Inflammatory macrophage treated with lipopolysaccharide for 1 hour (primary cell): ENCODE measurements around the gene DNAJB2.
"Not testable (repeated sequence)": the region's sequence is repeated elsewhere in the genome, so short reads cannot be mapped to it uniquely, and the experiment has no call there.

Experiments used
- DNase-seq, 2 donors: peaks; one replicate each; pipeline ENCODE4 v3.0.0-alpha.2; 2020 to 2022

Gene DNAJB2

DNA sequence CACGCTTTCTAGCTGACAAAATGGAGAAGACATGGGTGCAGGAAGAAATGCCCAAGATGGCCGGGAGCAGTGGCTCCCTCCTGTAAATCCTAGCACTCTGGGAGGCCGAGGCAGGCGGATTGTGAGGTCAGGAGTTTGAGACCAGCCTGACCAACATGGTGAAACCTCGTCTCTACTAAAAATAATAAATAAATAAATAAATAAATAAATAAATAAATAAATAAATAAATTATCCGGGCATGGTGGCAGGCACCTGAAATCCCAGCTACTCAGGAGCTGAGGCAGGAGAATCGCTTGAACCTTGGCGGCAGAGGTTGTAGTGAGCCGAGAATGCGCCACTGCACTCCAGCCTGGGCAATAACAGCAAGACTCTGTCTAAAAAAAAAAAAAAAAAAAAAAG lies 20.2 kb upstream of the DNAJB2 start:
- not testable (repeated sequence) for DNase-seq

DNA sequence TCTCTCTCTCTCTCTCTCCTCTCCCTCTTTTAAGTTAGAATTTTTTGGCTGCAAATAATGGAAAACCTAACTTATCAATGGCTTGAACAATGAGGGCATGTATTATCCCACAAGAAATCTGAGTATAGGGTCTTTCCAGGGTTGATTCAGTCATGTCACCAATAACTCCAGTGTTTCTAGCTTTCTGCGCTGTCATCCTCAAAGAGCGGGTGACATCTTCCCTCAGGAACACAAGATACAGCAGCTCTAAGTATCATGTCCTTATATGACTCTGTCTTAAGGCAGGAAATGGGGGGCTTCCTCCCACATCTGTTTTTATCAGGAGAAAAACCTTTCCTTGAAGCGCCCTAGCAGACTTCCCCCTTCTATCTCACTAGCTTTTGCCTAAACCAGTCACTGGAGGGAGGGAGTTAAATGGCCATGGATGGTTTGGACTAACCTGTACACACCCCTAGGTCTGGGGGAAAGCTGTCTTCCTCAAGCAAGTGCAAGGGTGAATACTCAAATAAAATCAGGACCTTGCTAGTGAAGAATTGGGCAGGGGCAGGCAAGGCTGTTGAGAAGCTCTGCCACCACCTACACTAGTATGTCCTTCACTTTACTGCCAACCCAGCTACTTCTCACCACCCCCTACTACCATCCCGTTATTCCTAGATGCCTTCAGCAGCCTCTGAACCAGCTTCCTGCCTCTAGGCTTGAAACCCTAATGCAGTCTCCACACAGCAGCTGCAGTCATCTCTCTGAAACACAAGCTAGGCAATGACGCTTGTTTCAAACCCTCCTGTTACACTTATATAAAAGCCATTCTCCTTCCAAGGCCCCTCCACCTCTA lies 17.9 kb upstream of the DNAJB2 start:
- no peak for DNase-seq

DNA sequence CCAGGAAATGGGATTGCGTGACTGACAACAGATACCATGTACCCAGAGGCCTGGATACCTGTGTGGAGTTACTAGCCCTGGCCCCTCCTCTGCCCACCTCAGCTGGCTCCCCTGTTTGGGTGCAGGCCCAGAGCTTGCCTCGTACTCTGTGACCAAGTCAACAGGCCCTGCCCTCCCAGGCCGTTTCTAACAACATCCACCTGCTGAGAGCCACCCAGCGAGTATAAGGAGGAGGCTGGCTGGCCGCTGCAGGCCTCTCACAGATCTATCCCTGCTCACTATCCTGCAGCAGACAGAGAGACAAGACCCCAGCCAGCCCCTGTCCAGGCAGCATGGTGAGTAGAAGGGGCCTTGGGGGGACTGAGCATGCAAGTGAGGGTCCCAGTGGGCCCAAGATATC lies 12.9 kb upstream of the DNAJB2 start:
- DNase-seq: no peak

DNA sequence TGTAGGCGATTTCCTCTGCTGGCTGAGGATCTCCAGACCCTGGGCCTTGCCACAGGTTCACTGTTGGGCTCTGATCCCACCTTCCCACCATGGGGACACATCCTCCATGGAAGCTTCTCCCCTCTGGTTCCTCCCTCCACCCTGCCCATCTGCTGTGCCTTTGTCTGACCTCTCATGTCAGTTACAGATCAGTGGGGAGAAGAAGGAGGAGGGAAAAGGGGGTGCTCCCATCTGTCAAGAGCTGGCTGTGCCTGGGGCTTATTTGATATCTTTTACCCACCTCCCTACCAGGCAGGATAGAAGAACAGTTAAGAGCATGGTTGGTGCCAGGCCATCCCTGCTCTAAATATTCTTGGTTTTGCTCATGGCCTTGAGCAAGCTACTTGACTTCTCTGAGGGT lies 12.3 kb upstream of the DNAJB2 start:
- no peak for DNase-seq

DNA sequence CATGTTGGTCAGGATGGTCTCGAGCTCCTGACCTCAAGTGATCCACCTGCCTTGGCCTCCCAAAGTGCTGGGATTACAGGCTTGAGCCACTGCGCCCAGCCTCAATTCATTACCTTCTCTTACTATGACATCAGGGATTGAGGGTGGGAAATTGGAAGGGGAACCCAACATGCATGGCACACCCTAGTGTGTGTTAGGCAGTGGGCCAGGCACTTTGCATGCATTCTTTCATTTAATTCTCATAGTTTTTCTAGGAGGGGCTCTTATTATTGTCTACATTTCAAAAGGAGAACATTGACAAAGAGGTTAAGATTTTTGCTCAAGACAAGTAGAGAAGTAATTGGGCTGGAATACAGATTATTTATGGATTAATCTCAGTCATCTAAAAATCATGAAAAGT lies 10.9 kb upstream of the DNAJB2 start:
- no peak for DNase-seq

DNA sequence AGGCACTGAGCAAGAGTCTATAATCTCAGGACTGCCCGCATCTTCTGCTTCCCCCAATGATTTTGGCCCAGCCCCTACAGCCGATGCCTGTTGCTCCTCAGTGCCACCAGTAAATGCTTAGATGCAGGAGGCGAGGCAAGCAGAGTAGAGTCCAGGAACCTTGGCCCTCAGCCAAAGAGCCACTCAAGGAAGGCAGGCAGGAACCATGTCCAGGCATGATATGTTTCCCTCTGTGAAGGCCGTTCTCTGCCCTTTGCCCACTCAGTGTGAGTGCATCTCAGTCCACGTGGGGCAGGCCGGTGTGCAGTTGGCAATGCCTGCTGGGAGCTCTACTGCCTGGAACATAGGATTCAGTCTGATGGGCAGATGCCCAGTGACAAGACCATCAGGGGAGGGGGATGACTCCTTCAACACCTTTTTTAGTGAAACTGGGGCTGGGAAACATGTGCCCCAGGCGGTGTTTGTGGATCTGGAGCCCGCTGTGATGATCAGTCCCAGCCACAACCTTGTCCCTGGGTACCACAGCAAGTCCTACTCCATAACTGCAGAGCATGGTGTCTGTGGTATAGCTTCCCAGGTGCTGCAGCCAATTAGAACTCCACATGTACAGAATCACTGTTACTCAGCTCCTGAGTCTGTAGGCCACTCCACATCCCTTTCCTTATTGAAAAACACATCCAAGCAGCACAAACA lies 9.7 kb upstream of the DNAJB2 start:
- DNase-seq: no peak

DNA sequence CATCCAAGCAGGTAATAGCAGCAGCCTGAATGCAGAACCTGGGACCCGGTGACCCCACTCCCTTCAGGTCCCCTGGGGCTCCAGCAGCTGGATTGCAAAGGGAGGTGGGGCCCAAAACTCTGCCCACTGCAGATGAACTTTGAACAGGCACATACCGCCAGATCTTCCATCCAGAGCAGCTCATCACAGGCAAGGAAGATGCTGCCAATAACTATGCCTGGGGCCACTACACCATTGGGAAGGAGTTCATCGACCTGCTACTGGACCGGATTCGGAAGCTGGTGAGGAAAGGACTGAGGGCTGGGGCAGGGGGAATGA lies 9.2 kb upstream of the DNAJB2 start:
- DNase-seq: no peak

DNA sequence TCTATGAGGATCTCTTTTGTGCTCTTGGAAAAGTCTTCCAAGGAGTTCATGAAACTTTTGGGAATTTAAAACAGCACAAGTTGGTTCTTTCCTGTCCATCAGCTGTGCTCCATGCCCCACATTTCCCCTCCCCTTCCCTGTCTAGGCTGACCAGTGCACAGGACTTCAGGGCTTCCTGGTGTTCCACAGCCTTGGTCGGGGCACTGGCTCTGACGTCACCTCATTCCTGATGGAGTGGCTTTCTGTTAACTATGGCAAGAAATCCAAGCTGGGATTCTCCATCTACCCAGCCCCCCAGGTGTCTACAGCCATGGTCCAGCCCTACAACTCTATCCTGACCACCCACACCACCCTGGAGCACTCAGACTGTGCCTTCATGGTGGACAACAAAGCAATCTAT lies 8.1 kb upstream of the DNAJB2 start:
- DNase-seq: no peak

DNA sequence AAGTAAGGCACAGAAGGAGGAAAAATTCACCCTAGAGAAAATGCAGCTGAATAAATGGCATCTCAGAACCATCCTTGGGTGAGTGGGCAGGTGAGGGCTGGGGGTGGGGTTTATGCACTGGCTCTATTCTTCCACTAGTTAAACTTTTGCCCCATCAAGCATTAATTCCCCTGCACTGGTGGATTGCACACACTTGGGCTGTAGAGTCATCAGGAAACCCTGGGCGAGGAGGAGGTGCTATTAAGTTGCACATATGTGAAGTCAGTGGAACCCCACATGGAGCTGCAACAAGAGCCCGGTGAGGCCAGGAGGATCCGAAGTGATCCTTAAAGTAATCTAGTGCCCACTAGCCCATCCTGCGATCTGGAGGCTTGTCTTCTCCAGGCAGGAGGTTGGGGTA lies 6.8 kb upstream of the DNAJB2 start:
- DNase-seq: no peak

DNA sequence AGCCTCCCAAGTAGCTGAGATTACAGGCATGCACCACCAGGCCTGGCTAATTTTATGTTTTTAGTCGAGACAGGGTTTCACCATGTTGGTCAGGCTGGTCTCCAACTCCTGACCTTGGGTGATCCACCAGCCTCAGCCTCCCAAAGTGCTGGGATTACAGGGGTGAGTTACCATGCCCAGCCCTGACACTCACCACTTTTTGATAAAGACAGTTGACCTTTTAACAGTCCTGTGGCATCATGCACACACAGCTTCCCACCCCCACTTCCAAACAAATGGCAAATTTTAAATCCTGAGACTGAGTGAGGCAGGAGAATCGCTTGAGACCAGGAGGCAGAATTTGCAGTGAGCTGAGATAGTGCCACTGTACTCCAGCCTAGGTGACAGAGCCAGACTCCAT lies 6.2 kb upstream of the DNAJB2 start:
- DNase-seq: no peak

DNA sequence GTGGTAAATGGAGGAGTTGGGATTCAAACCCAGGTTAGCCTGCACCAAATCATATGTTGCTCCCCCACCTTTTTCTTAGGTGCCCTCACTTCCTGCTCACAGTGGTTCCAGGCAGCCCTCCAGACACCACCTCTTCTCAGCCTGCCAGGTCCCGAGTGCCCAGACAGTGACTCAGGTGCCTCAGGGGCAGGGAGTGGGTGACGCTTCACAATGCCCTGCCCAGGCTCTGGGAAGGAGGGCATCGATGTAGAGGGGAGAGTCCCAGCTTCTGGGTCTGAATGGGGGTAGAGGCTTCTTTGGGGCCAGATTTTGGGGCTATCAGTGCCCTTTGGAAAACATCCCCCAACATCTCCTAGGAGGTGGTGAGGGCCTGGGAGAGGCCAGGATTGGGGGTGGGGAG lies 5.2 kb upstream of the DNAJB2 start:
- no peak for DNase-seq

DNA sequence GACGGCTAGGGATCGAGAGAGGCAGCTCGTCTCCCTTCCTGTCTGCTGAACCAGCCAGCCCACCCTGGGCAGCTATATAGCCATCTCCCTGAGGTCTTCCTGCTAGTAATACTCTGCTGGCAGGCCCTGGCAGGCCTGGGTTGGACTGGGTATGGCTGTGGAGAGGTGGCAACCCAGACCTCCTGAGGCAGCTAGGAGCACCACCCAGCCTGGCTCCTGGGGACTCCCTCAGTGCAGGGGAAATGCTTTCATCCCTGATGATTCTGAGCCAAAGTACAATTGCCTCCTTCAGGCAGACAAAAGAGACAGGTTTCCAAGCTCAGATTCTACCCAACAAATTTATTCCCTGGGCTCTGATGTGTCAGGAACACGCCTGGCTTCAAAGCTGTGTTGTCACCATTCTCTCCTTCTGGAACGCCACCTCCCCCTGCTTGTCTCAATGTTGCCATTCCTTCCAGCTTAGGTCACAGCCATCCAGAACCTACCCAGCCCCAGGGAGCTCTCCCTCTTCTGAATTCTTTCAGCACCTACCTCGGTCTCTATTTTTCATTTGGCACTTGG lies 4.7 kb upstream of the DNAJB2 start:
- DNase-seq: no peak

DNA sequence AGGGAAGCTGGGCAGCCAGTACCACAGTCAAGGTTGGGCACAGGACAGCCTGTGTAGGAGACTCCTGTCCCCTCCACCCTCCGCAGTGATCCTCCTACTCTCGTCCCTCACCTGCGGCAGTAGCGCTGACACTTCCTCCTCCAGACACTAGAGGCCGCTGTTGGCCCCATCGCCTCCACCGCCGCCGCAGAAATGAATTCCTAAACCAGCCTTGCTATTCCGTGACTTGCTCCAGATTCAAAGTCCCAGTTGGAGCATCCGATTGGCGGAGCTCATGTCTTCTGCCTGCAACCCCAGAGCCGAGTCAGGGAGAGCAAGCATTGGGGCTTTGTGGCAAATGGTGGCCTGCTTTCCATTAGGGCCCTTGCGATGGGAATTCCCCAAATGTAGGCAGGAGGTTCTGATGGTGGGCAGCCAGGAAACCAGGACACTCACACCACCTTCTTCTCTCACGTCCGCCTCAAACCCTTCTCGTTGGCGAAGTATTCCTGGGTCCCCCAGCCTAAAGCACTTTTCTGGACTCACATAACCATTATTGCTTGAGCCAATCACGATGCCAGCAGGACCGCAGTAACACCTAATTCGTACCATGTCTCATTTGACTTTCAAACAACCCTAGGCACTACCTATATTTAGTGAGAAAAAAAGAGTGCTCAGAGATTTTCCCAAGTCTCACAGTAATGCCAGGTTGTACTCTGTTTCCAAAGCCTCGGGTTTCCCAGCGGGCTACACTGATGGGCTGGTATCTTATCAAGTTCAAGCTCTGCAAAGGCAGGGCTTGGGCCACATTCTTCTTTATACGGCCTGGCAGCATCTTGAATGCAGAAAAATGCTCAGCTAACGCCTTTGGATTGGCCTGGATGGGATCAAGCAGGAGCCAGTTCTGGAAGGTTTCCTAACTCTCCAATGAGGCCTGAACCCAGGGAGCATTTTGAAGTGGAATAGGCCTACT lies 1.2 kb upstream of the DNAJB2 start:
- peak; percentile 42 to 80 for DNase-seq

DNA sequence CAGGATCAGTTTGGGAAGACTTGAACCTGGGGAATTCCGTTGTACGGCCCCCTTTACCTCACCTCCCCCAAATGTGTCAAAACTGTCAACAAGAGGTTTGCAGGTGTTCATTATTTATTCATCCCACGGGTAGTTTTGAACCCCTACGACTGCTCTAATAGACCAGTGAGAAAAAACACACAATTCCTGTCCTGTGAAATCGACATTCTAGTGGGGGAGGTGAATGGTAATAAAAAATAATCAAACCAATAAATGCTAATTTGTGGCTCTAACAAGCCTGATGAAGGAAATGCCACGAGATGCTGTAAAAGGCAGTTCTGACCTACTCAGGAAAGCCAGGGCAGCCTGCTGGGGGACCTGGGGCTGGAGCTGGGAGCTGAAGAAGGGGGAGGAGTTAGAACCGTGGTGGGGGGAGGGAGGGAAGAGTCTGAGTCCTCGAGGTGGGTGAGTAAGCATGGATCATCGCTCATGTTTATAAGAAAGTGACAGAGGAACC lies 463 bp upstream of the DNAJB2 start:
- no peak for DNase-seq

DNA sequence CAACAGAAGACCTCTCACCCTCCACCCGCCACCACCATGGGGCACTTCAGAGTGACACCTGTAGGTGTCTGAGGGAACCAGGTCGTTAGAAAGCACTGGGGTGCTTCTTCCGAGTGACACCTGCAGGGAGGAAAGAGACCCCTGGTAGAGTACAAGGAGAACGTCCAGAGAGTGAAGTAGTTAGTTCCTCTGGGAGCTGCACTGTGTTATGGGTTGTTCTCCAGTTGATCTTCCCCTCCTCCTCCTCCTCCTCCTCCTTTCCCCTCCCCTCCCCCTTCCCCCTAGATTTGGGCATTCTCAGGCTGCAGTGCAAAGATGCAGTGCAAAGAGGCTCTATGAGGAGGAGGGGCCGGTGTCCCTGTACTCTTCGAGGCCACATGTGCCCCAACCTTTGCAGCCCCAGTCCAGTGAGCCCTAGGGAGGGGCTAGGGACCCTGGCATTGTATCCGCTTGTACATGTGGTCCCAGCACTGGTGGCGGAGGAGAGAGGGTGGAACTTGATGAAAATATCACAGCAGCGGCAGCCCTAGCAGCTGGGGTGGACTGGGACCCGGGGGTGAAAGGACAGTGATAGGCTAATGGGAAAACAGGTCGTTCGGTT lies 850 bp downstream of the DNAJB2 start:
- DNase-seq: no peak

DNA sequence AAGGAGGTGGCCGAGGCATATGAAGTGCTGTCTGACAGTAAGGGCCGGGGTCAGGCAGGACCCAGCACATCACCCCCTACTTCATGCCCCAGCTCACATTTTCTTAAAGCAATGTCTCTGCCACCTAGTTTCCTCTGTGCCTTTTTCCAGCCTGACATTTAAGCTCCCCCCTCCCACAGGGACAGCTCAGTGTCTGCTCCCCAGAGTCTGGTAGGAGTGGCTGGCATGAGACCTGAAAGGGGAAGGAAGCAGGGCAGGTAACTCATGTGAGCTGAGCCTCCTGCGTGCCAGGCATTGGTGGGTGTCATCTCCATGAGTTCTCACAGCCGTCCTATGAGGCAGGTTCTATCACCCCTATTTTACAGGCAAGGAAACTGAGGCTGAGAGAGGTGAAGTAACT lies 1.5 kb downstream of the DNAJB2 start:
- DNase-seq: no peak

DNA sequence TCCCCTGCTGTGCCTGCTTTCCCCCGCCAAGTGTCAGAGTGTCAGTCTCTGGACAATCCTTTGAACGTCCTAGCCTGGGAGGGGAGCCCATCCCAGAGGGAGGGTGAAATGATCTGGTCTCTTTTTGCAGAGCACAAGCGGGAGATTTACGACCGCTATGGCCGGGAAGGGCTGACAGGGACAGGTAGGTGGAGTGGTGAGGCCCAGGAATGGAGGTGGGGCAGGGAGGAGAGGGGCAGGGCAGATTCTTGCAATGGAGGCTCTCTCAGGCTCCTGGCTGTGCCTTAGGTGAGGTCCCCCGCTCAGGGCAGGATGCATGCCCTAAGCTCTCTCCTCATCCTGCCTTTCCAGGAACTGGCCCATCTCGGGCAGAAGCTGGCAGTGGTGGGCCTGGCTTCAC lies 2.4 kb downstream of the DNAJB2 start:
- DNase-seq: no peak

DNA sequence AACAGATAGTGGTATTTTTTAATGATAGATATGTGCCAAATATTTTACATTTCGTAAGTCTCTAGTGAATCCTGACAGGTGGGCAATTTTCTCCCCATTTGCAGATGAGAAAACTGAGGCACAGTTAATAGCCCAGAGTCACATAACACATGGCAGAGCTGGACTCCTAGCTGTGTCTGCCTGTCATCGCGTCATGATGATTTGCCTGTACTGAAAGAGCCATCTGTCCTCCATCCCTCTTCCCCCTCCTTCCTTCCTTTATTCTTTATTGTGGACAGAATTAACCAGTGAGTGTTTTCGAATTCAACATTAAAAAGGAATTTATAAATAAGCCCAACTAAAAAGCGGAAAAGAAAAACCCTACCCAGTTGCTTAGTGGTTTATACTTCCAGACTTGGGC lies 3.2 kb downstream of the DNAJB2 start:
- no peak for DNase-seq

DNA sequence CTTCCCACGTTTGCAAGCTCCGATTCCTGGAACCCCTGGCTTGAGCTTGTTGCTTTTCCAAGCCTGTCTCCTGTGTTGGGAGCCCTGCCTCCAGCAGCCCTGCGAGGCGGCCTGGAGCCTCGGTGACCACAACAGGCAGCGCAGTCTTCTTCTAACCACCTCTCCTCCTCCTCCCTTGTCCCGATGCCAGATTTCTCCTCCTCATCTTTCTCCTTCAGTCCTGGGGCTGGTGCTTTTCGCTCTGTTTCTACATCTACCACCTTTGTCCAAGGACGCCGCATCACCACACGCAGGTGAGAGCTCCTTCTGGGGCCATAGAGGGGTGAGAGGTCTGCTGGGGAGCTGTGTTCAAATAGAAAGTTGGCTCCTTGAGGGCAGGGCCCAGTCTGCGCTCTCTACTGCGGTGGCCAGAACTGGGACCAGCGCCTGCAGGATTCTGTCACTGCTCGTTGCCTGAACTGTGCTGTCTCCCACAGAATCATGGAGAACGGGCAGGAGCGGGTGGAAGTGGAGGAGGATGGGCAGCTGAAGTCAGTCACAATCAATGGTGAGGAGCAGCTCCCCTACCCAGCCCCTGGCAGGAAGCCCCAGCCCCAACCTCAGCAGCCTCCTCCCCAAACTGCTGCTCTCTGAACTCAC lies 3.9 kb downstream of the DNAJB2 start:
- no peak for DNase-seq

DNA sequence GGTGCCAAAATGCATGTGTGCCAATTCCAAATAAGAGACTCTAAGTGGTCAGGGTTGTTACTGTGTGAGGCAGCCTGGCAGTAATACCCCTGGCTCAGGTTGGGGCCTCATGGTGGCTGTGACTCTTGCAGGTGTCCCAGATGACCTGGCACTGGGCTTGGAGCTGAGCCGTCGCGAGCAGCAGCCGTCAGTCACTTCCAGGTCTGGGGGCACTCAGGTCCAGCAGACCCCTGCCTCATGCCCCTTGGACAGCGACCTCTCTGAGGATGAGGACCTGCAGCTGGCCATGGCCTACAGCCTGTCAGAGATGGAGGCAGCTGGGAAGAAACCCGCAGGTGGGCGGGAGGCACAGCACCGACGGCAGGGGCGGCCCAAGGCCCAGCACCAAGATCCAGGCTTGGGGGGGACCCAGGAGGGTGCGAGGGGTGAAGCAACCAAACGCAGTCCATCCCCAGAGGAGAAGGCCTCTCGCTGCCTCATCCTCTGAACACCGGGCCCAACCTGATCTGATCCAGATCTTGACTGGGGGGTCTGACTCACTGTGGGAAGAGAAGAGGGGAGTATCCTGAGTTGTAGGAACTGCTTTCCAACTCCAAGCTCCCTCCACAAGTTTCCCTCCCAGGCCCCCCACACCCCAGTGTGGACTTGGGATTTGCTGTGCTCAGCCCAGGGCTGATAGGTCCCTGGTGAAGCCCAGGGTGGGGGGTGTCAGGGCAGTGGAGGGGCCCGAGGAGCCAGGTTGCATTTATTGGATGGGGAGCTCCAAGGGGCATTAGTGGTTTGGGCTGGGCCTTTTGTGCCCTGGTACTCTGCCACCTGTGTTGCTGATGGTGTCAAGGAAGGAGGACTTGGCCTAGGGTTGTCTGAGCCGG lies 5.6 kb downstream of the DNAJB2 start:
- no peak for DNase-seq

DNA sequence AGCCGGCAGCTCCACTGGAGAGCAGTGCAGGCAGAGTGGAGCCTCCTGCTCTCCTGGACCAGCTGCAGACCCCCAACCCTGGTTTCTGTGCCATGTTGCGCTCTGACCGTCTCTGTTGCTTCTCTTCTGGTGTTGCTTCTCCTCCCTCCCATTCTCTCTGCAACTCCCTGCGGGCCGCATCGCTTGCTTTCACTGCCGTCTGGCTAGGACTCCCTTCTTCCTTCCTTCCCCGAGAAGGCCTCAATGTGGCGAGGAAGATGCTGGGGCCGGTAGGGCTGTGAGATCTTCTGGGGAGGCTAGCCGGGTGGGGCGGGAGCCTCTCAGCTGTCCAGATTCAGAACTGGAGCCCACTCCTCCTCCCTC lies 6.2 kb downstream of the DNAJB2 start:
- no peak for DNase-seq
